ENCODE data around the gene CAPN15.

The CAPN15 gene

DNA sequence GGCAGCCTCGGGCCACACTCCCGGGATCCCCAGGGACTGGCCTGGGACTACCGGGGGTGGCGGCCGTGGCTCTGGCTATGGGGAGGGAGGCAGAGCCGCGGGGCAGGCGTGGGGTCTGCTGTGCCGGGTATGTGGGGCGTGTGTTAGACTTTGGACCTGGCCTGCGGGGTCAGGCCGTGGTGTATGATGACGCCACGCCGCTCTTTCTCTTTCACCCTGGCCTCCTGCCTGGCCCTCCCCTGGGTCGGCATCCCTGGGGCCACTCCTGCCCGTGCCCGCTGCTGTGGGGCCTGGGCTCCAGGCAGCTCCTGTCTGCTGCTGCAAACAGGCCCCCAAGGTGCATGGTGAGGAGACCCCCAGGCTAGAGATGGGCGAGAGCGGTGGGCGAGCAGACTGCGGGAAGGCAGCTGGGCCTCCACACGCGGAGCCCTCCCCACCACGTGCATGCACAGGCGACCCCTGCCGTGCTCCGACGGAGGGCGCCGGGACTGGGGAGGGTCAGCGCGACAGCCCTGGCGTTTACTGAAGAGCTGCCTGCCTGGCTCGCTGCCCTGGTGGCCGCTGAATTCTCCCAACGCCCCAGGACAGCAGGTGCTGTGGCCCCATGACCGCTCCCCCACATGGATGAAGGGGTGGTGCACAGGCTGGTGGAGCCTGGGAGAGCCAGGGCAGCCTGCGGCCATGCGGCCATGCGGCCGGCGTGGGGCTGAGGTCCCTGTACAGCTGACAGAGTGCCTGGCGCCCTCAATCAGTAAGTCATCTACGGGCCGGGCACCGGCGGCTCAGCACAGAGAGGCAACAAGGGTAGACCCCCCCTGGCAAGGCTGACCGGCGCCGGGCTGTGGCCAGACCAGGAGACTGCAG lies 16.0 kb downstream of the CAPN15 start:
- no peak overlapping the region for H3K4me3 ChIP-seq (ENCODE audit: low read length)
- TF ChIP-seq CTCF (conservative IDR thresholded peaks at IDR 0.05; ENCODE audit: low read length), result no peak

DNA sequence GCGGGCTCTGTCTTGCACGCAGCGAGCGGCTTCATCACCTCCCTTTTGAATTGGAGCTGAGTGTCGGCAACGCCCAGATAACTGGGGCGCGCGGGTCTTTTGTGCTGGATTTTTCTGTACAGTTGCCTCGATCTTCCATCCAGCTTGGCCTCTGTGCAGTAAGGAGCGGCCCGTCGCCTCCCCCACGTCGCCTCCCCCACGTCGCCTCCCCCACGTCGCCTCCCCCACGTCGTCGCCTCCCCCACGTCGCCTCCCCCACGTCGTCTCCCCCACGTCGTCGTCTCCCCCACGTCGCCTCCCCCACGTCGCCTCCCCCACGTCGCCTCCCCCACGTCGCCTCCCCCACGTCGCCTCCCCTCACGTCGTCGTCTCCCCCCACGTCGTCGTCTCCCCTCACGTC lies 17.0 kb downstream of the CAPN15 start:
- no peak for TF ChIP-seq CTCF (conservative IDR thresholded peaks at IDR 0.05; ENCODE audit: low read length)
- H3K4me3 ChIP-seq (ENCODE audit: low read length), result no peak overlapping the region
- DNase-seq (ENCODE audit: low read depth), result no peak

More for the DNA sequence above, 16.0 kb downstream of the CAPN15 start:
- no peak for DNase-seq (ENCODE audit: low read depth)

DNA sequence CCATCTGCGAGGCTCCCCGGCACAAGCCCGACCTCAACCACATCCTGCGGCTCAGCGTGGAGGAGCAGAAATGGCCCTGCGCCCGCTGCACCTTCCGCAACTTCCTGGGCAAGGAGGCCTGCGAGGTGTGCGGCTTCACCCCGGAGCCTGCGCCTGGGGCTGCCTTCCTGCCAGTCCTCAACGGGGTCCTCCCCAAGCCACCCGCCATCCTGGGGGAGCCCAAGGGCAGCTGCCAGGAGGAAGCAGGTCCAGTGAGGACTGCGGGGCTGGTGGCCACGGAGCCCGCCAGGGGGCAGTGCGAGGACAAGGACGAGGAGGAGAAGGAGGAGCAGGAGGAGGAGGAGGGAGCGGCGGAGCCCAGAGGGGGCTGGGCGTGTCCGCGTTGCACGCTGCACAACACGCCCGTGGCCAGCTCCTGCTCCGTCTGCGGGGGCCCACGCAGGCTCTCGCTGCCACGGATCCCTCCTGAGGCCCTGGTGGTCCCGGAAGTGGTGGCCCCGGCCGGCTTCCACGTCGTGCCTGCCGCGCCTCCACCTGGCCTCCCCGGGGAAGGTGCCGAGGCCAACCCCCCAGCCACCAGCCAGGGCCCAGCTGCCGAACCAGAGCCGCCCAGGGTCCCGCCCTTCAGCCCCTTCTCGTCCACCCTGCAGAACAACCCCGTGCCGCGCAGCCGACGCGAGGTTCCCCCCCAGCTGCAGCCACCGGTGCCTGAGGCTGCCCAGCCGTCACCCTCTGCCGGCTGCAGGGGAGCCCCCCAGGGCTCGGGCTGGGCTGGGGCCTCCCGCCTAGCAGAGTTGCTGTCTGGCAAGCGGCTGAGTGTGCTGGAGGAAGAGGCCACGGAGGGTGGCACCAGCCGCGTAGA lies 19.6 kb downstream of the CAPN15 start:
- TF ChIP-seq CTCF (conservative IDR thresholded peaks at IDR 0.05; ENCODE audit: low read length), result peak; percentile 57
- DNase-seq (ENCODE audit: low read depth), result peak; percentile 58
- no peak overlapping the region for H3K4me3 ChIP-seq (ENCODE audit: low read length)

DNA sequence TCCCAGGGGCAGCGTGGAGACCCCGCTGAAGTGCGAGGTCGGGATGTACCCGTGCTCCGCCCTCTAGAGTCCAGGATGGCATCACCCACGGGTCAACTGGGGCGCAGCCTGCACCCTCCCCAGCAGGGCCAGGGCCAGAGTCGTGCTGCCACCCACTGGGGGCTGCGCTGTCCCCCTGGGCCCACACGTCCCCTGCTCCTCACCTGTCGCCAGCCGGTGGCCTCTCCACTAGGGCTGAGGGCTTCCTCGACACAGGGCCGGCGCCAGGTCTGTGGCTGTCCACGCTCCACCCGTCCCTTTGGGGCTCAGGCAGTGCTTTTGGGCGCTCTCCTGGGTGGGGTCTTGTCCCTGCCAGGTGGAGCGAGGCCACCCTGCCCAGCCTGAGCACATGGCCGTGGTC lies 21.1 kb downstream of the CAPN15 start:
- TF ChIP-seq CTCF (conservative IDR thresholded peaks at IDR 0.05; ENCODE audit: low read length), result no peak
- no peak for DNase-seq (ENCODE audit: low read depth)

DNA sequence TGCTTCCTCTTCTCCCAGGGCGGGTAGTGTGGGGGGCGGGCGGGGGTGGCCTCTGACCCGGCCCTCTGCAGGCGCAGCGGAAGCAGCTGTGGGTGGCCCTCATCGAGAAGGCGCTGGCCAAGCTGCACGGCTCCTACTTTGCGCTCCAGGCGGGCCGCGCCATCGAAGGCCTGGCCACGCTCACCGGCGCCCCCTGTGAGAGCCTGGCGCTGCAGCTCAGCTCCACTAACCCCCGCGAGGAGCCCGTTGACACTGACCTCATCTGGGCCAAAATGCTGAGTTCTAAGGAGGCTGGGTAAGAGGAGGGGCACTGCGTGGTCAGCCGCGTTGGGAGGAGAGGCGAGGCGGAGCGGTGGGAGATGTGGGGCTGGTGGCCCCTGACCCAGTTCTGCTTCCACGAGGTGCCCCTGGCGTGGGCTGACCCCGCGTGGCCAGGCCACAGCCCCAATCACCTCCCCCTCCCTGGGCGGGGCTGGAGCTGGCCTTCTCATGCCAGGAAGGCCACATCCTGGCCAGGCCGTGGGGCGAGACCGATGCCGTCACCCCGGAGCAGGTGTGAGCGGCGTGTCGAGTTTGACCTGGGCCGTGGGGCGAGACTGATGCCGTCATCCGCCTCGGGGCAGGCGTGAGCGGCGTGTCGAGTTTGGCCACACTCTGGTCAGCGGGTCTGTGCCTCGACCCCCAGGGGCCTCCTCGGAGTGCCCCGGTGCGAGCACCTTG lies 22.2 kb downstream of the CAPN15 start:
- no peak for DNase-seq (ENCODE audit: low read depth)
- H3K4me3 ChIP-seq (ENCODE audit: low read length), result no peak overlapping the region
- no peak for TF ChIP-seq CTCF (conservative IDR thresholded peaks at IDR 0.05; ENCODE audit: low read length)

More for the DNA sequence above, 21.1 kb downstream of the CAPN15 start:
- H3K4me3 ChIP-seq (ENCODE audit: low read length), result no peak overlapping the region

DNA sequence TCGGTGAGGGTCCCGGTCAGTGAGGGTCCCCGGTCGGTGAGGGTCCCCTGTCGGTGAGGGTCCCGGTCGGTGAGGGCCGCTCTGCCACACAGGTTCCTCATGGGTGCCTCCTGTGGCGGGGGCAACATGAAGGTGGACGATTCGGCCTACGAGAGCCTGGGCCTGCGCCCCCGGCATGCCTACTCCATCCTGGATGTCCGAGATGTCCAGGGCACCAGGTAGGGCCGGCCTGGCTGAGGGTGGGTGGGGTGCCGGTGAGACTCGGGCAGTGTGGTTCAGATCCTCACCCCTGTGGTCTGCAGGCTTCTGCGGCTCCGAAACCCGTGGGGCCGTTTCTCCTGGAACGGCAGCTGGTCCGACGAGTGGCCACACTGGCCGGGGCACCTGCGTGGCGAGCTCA lies 23.7 kb downstream of the CAPN15 start:
- TF ChIP-seq CTCF (conservative IDR thresholded peaks at IDR 0.05; ENCODE audit: low read length), result no peak
- H3K4me3 ChIP-seq (ENCODE audit: low read length), result no peak overlapping the region
- no peak for DNase-seq (ENCODE audit: low read depth)
